ENCODE data around the gene PLRG1.

The PLRG1 gene

DNA sequence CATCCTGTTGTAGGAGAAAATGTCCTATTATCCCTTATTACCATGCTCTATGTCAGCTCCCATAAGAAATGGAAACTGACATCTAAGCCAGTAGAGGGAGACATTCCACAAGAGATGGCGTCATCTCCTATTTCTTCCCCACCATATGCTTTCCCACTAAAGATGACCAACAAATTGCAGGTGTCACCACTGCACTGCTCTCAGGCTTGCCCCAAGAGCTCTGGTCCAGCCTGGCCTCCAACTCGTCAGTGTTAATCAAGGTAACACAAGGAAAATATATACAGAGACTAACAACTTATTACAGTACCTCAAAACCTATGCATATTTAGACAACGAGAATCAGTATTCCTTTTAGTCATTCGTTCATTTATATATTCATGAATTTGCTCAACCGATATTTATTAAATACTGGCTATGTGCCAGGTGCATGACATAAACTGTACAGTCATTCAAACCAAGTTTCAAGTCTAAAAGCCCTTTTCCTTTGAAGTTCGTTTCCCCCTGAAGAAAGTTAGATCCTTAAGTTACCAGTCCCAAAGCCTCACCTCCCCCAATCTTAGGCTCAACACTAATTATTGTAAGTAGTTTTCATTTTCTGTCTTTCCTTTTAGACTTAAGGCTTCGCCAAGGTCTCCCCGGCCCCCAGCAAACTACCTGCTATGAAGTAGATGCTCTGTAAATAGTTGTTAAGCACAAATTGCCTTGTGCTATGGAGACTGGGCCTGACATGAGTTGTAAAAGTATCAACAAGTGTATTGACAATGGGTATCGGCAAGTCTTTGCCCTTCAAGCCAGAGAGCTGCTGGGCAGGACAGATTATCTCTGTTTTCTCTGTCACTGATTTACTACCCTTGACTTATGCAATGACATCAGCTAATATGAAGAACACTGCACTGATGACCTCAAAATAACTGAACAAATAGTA lies 9.6 kb upstream of the PLRG1 start:
- Histone ChIP-seq H3K36me3 (ENCODE audit: control insufficient read depth in 1 of 2, insufficient read depth in 2 of 2, low read length in 2 of 2) (no peaks in the 10 kb centered on the region), H3K27me3 (ENCODE audit: control insufficient read depth in 1 of 2, insufficient read depth in 2 of 2, low read length in 2 of 2) (no peaks in the 10 kb centered on the region), H3K4me1 (ENCODE audit: control insufficient read depth in 1 of 2, insufficient read depth in 2 of 2, low read length in 2 of 2) (peaks cover 0 to 10% of the 10 kb centered on the region in 2 donors), H3K27ac (ENCODE audit: low read depth, low read length) (no peak overlapping the region), H3K9ac (ENCODE audit: low read depth in 1 of 2, low read length in 2 of 2) (no peak overlapping the region), H3K4me3 (ENCODE audit: low read depth in 1 of 2, low read length in 2 of 2) (no peak overlapping the region), H3K9me3 (ENCODE audit: control insufficient read depth in 1 of 2, low read length in 2 of 2) (no peaks in the 10 kb centered on the region)

- Histone ChIP-seq H3K9me3 (ENCODE audit: control insufficient read depth in 1 of 2, low read length in 2 of 2) (no peaks in the 10 kb centered on the region), H3K36me3 (ENCODE audit: control insufficient read depth in 1 of 2, insufficient read depth in 2 of 2, low read length in 2 of 2) (no peaks in the 10 kb centered on the region), H3K27me3 (ENCODE audit: control insufficient read depth in 1 of 2, insufficient read depth in 2 of 2, low read length in 2 of 2) (no peaks in the 10 kb centered on the region), H3K27ac (ENCODE audit: low read depth, low read length) (no peak overlapping the region), H3K4me3 (ENCODE audit: low read depth in 1 of 2, low read length in 2 of 2) (no peak overlapping the region), H3K9ac (ENCODE audit: low read depth in 1 of 2, low read length in 2 of 2) (no peak overlapping the region), H3K4me1 (ENCODE audit: control insufficient read depth in 1 of 2, insufficient read depth in 2 of 2, low read length in 2 of 2) (peaks cover 0 to 10% of the 10 kb centered on the region in 2 donors)
Observed at GRCh38 chr4:154559141-154559493, 8.9 kb upstream of the PLRG1 start.

- Histone ChIP-seq H3K27ac (ENCODE audit: low read depth, low read length) (no peak overlapping the region), H3K9me3 (ENCODE audit: control insufficient read depth in 1 of 2, low read length in 2 of 2) (no peaks in the 10 kb centered on the region), H3K27me3 (ENCODE audit: control insufficient read depth in 1 of 2, insufficient read depth in 2 of 2, low read length in 2 of 2) (no peaks in the 10 kb centered on the region), H3K4me3 (ENCODE audit: low read depth in 1 of 2, low read length in 2 of 2) (no peak overlapping the region), H3K4me1 (ENCODE audit: control insufficient read depth in 1 of 2, insufficient read depth in 2 of 2, low read length in 2 of 2) (peaks cover 19 to 20% of the 10 kb centered on the region in 2 donors), H3K36me3 (ENCODE audit: control insufficient read depth in 1 of 2, insufficient read depth in 2 of 2, low read length in 2 of 2) (peaks cover 0 to under 1% of the 10 kb centered on the region in 2 donors), H3K9ac (ENCODE audit: low read depth in 1 of 2, low read length in 2 of 2) (no peak overlapping the region)
Observed at GRCh38 chr4:154551872-154552686, 1.9 kb upstream of the PLRG1 start.

DNA sequence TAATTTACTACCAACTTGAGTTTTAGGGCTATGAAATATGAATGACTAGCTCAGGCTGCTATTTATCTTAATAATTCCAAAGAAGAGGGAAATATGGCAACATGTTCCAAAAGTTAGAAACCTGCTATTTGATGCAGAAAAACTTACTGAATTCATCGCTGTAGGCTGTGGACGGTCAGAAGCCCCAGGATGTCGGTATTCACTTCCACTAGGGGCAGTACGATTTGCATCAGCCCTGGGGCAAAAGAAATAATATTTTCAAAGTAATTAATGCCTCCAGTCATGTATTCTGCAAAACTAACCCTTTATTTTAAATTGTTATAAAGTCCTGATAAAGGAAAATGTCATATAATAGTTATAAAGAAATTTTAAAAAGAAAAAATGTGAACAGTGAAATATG lies 4.5 kb downstream of the PLRG1 start:
- Histone ChIP-seq H3K36me3 (ENCODE audit: control insufficient read depth in 1 of 2, insufficient read depth in 2 of 2, low read length in 2 of 2) (peaks cover 28 to 54% of the 10 kb centered on the region in 2 donors), H3K9ac (ENCODE audit: low read depth in 1 of 2, low read length in 2 of 2) (no peak overlapping the region), H3K4me3 (ENCODE audit: low read depth in 1 of 2, low read length in 2 of 2) (no peak overlapping the region), H3K27ac (ENCODE audit: low read depth, low read length) (no peak overlapping the region), H3K9me3 (ENCODE audit: control insufficient read depth in 1 of 2, low read length in 2 of 2) (no peaks in the 10 kb centered on the region), H3K27me3 (ENCODE audit: control insufficient read depth in 1 of 2, insufficient read depth in 2 of 2, low read length in 2 of 2) (no peaks in the 10 kb centered on the region), H3K4me1 (ENCODE audit: control insufficient read depth in 1 of 2, insufficient read depth in 2 of 2, low read length in 2 of 2) (peaks cover 14 to 15% of the 10 kb centered on the region in 2 donors)

DNA sequence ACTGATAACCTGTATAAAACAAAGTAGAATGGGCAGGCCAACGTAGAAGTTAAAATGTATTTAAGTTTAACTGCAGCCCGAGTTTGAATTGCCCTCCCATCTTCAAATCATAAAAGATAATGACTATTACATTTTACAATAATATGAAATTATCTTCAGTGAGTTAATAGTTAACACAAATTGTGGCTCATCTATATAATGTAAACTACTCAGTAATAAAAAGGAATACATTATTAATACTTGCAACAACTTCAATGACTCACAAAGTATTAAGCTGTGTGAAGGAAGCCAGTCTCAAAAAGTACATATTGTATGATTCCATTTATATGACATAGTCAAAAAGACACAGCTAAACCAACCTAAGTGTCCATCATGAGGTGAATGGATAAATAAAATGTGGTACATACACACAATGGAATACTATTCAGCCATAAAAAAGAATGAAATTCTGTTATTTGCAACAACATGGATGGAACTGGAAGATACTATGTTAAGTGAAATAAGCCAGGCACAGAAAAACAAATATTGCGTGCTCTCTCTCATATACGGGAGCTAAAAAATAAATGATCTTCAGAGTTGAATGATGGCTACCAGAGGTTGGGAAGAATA lies 7.8 kb downstream of the PLRG1 start:
- H3K9me3 ChIP-seq (ENCODE audit: control insufficient read depth in 1 of 2, low read length in 2 of 2): no peaks in the 10 kb centered on the region
- H3K27ac ChIP-seq (ENCODE audit: low read depth, low read length): no peak overlapping the region
- H3K4me1 ChIP-seq (ENCODE audit: control insufficient read depth in 1 of 2, insufficient read depth in 2 of 2, low read length in 2 of 2): no peaks in the 10 kb centered on the region
- peaks cover 47 to 86% of the 10 kb centered on the region in 2 donors for H3K36me3 ChIP-seq (ENCODE audit: control insufficient read depth in 1 of 2, insufficient read depth in 2 of 2, low read length in 2 of 2)
- H3K27me3 ChIP-seq (ENCODE audit: control insufficient read depth in 1 of 2, insufficient read depth in 2 of 2, low read length in 2 of 2): no peaks in the 10 kb centered on the region
- no peak overlapping the region for H3K9ac ChIP-seq (ENCODE audit: low read depth in 1 of 2, low read length in 2 of 2)
- H3K4me3 ChIP-seq (ENCODE audit: low read depth in 1 of 2, low read length in 2 of 2): no peak overlapping the region

DNA sequence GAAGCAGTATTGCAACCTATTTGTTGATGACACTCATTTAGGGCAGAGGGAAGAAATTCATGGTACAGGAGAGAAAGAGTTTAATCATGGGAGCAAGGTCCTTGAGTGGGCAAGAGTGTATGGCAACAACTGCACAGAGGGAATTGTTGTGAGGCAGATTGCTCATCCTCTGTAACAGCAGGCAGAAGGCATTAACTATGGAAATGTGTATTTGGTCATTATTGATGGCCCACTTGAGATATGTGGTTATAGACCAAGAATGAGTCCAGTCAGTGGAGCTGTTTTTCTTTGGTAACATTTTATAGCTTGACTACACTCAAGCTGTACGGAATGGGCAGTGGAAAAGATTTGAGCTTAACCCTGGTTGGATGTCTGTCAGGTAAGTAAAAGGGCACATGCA lies 15.9 kb downstream of the PLRG1 start:
- Histone ChIP-seq H3K27me3 (ENCODE audit: control insufficient read depth in 1 of 2, insufficient read depth in 2 of 2, low read length in 2 of 2) (no peaks in the 10 kb centered on the region), H3K9me3 (ENCODE audit: control insufficient read depth in 1 of 2, low read length in 2 of 2) (no peaks in the 10 kb centered on the region), H3K4me3 (ENCODE audit: low read depth in 1 of 2, low read length in 2 of 2) (no peak overlapping the region), H3K27ac (ENCODE audit: low read depth, low read length) (no peak overlapping the region), H3K36me3 (ENCODE audit: control insufficient read depth in 1 of 2, insufficient read depth in 2 of 2, low read length in 2 of 2) (peaks cover 11 to 28% of the 10 kb centered on the region in 2 donors), H3K9ac (ENCODE audit: low read depth in 1 of 2, low read length in 2 of 2) (no peak overlapping the region), H3K4me1 (ENCODE audit: control insufficient read depth in 1 of 2, insufficient read depth in 2 of 2, low read length in 2 of 2) (no peaks in the 10 kb centered on the region)

DNA sequence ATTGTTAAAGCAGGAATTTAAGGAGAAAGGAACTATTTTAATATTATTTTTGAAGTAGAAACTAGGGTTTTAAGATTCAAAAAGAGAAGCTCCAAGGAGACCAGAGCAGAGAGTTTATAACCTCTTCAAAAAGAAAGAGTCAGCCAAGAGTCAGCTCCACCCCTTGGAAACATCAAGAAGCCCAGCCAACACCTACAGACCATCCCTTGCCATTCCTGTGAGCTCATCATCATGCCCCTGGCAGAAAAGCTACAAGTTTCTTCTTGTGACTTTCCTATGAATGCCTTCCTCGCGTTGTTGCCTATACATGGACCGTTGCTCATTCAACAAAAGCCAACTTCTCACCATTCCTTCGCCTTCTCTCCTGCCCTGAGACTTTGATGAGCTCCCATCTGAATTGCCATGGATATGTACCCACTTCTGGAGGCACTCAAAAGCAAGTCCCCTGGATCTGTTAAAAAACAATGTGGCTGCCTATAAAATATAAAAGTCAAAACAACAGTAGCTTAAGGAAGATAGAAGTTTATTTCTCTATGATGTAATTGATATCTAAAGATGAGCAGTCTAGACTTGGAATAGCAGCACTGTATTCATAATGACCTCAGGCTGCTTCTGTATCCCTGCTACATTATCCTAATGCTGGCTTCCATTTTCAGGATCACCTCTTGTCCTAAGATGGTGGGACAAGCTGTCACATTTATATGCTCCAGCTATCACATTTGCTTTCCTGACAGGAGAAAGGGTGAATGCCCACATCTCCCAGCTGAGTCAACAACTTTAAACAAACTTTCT lies 20.3 kb downstream of the PLRG1 start:
- Histone ChIP-seq H3K36me3 (ENCODE audit: control insufficient read depth in 1 of 2, insufficient read depth in 2 of 2, low read length in 2 of 2) (no peaks in the 10 kb centered on the region), H3K4me3 (ENCODE audit: low read depth in 1 of 2, low read length in 2 of 2) (no peak overlapping the region), H3K27ac (ENCODE audit: low read depth, low read length) (no peak overlapping the region), H3K4me1 (ENCODE audit: control insufficient read depth in 1 of 2, insufficient read depth in 2 of 2, low read length in 2 of 2) (peaks cover 0 to 3% of the 10 kb centered on the region in 2 donors), H3K9me3 (ENCODE audit: control insufficient read depth in 1 of 2, low read length in 2 of 2) (no peaks in the 10 kb centered on the region), H3K9ac (ENCODE audit: low read depth in 1 of 2, low read length in 2 of 2) (no peak overlapping the region), H3K27me3 (ENCODE audit: control insufficient read depth in 1 of 2, insufficient read depth in 2 of 2, low read length in 2 of 2) (no peaks in the 10 kb centered on the region)

GRCh38 chr4:154528869-154529268 lies 21.3 kb downstream of the PLRG1 start:
- no peak overlapping the region for H3K27ac ChIP-seq (ENCODE audit: low read depth, low read length)
- H3K4me3 ChIP-seq (ENCODE audit: low read depth in 1 of 2, low read length in 2 of 2): no peak overlapping the region
- no peak overlapping the region for H3K9ac ChIP-seq (ENCODE audit: low read depth in 1 of 2, low read length in 2 of 2)
- H3K27me3 ChIP-seq (ENCODE audit: control insufficient read depth in 1 of 2, insufficient read depth in 2 of 2, low read length in 2 of 2): no peaks in the 10 kb centered on the region
- H3K36me3 ChIP-seq (ENCODE audit: control insufficient read depth in 1 of 2, insufficient read depth in 2 of 2, low read length in 2 of 2): no peaks in the 10 kb centered on the region
- H3K9me3 ChIP-seq (ENCODE audit: control insufficient read depth in 1 of 2, low read length in 2 of 2): no peaks in the 10 kb centered on the region
- H3K4me1 ChIP-seq (ENCODE audit: control insufficient read depth in 1 of 2, insufficient read depth in 2 of 2, low read length in 2 of 2): peaks cover 0 to 3% of the 10 kb centered on the region in 2 donors

DNA sequence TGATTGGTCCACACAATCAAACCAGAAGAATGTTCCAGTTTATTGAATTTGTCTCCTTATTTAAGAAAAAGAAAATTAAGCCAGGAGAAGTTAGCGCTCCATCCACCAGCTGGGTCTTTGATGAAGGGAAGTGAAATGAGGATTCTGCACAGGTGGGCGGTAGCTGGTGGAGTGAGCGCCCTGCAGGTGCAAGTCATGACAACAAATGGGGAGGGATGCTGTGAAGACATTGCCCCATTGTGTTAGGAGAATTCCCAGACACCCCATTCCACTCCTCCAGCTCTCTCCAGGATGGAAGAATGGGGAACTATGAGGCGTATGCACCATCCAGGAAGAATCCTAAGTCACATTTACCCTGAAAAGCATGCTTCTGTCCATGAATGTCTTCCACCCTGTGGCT lies 22.9 kb downstream of the PLRG1 start:
- no peaks in the 10 kb centered on the region for H3K36me3 ChIP-seq (ENCODE audit: control insufficient read depth in 1 of 2, insufficient read depth in 2 of 2, low read length in 2 of 2)
- H3K4me1 ChIP-seq (ENCODE audit: control insufficient read depth in 1 of 2, insufficient read depth in 2 of 2, low read length in 2 of 2): peaks cover 0 to 3% of the 10 kb centered on the region in 2 donors
- no peaks in the 10 kb centered on the region for H3K9me3 ChIP-seq (ENCODE audit: control insufficient read depth in 1 of 2, low read length in 2 of 2)
- H3K9ac ChIP-seq (ENCODE audit: low read depth in 1 of 2, low read length in 2 of 2): no peak overlapping the region
- no peaks in the 10 kb centered on the region for H3K27me3 ChIP-seq (ENCODE audit: control insufficient read depth in 1 of 2, insufficient read depth in 2 of 2, low read length in 2 of 2)
- H3K27ac ChIP-seq (ENCODE audit: low read depth, low read length): no peak overlapping the region
- H3K4me3 ChIP-seq (ENCODE audit: low read depth in 1 of 2, low read length in 2 of 2): no peak overlapping the region

Data from duodenal mucosa (tissue), 2 donors.